Ishikawa (cell line): Measurements from ENCODE around the gene ZNF813.

Source experiments
- CEBPB ChIP-seq: IDR thresholded peaks from 2 replicates; pipeline ENCODE4 v1.6.1; 2012
- CREB1 ChIP-seq: IDR thresholded peaks from 2 replicates; pipeline ENCODE4 v1.6.1; 2012; ENCODE audit warnings: low read depth
- EGR1 ChIP-seq: IDR thresholded peaks from 2 replicates; pipeline ENCODE4 v1.6.1; 2012
- EP300 ChIP-seq: IDR thresholded peaks from 2 replicates; pipeline ENCODE4 v1.6.1; 2012; ENCODE audit warnings: borderline replicate concordance
- FOXM1 ChIP-seq: IDR thresholded peaks from 2 replicates; pipeline ENCODE4 v1.6.1; 2012; ENCODE audit warnings: low read depth, borderline replicate concordance
- MAX ChIP-seq: IDR thresholded peaks from 2 replicates; pipeline ENCODE4 v1.6.1; 2012
- NFIC ChIP-seq: IDR thresholded peaks from 2 replicates; pipeline ENCODE4 v1.6.1; 2012
- RAD21 ChIP-seq: IDR thresholded peaks from 2 replicates; pipeline ENCODE4 v1.6.1; 2012; ENCODE audit warnings: low read depth
- REST ChIP-seq: IDR thresholded peaks from 2 replicates; pipeline ENCODE4 v1.6.1; 2012; ENCODE audit warnings: low read depth, mild to moderate bottlenecking
- TAF1 ChIP-seq: IDR thresholded peaks from 2 replicates; pipeline ENCODE4 v1.6.1; 2012; ENCODE audit warnings: low read depth, mild to moderate bottlenecking
- TCF12 ChIP-seq: IDR thresholded peaks from 2 replicates; pipeline ENCODE4 v1.6.1; 2012; ENCODE audit warnings: low read depth
- TEAD4 ChIP-seq: IDR thresholded peaks from 2 replicates; pipeline ENCODE4 v1.6.1; 2012
- YY1 ChIP-seq: IDR thresholded peaks from 2 replicates; pipeline ENCODE4 v1.6.1; 2012; ENCODE audit warnings: low read depth
- ZBTB7A ChIP-seq: IDR thresholded peaks from 2 replicates; pipeline ENCODE4 v1.6.1; 2012; ENCODE audit warnings: low read depth
- TF ChIP-seq, protein P1 (sequence below): IDR thresholded peaks from 2 replicates; pipeline ENCODE4 v1.6.1; 2012

Gene ZNF813

GRCh38 chr19:53432088-53432661 is 35.4 kb upstream of the ZNF813 start:
- TF ChIP-seq, protein P1, sequence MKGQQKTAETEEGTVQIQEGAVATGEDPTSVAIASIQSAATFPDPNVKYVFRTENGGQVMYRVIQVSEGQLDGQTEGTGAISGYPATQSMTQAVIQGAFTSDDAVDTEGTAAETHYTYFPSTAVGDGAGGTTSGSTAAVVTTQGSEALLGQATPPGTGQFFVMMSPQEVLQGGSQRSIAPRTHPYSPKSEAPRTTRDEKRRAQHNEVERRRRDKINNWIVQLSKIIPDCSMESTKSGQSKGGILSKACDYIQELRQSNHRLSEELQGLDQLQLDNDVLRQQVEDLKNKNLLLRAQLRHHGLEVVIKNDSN = no peak
- TF ChIP-seq CREB1 = no peak
- no peak for TF ChIP-seq EP300
- TF ChIP-seq NFIC = no peak
- no peak for TF ChIP-seq ZBTB7A
- no peak for TF ChIP-seq YY1
- TF ChIP-seq TCF12 = no peak
- TF ChIP-seq FOXM1 = no peak
- no peak for TF ChIP-seq REST
- no peak for TF ChIP-seq RAD21
- TF ChIP-seq MAX = no peak
- no peak for TF ChIP-seq TAF1
- TF ChIP-seq CEBPB = no peak
- TF ChIP-seq TEAD4 = no peak
- TF ChIP-seq EGR1 = no peak

DNA sequence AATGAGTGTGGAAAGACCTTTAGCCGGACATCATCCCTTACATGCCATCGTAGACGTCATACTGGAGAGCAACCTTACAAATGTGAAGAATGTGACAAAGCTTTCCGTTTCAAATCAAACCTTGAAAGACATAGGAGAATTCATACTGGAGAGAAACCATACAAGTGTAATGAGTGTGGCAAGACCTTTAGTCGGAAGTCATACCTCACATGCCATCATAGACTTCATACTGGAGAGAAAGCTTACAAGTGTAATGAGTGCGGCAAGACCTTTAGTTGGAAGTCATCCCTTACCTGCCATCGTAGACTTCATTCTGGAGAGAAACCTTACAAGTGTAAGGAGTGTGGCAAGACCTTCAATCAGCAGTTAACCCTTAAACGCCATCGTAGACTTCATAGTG is 11.7 kb upstream of the ZNF813 start:
- TF ChIP-seq RAD21 (no peak), YY1 (no peak), EGR1 (no peak)

- TF ChIP-seq RAD21 (no peak), FOXM1 (no peak)
Measured at GRCh38 chr19:53461866-53462265, 5.7 kb upstream of the ZNF813 start.

DNA sequence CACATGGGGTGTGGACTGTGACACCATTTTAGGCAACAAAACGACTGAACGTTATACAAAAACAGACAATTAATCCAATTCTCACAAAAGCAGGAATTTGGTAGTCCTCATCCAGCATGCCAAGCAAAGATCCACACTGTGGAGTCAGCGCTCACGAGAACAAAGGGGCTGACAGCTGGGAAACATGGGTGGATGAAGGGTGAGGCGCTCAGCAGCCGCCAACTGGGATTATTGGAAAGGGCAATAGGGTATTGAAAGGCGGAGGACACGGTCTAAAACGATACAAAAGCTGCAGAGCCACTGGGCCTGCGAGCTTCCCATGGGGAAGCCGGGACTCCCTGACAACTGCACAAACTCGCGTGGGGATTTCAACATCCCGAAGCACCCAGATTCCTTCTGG is 4.7 kb upstream of the ZNF813 start:
- no peak for TF ChIP-seq NFIC
- TF ChIP-seq YY1 = no peak
- TF ChIP-seq CREB1 = no peak
- TF ChIP-seq CEBPB = no peak
- TF ChIP-seq RAD21 = no peak
- TF ChIP-seq TAF1 = no peak
- no peak for TF ChIP-seq REST
- no peak for TF ChIP-seq EP300
- TF ChIP-seq TCF12 = no peak
- no peak for TF ChIP-seq MAX
- no peak for TF ChIP-seq EGR1
- TF ChIP-seq FOXM1 = no peak
- TF ChIP-seq TEAD4 = no peak
- TF ChIP-seq ZBTB7A = no peak

GRCh38 chr19:53463263-53463662 is 4.3 kb upstream of the ZNF813 start:
- TF ChIP-seq EP300 (no peak), YY1 (no peak), FOXM1 (no peak), TEAD4 (no peak), TCF12 (no peak), TAF1 (no peak), EGR1 (no peak), REST (no peak), RAD21 (no peak), CREB1 (no peak), MAX (no peak), CEBPB (no peak), ZBTB7A (no peak), NFIC (no peak)
- TF ChIP-seq, protein P1 = no peak
